ENCODE data around the gene LRRIQ1. TPM values are rescaled to one million over a fixed set of nuclear protein-coding genes. Genes with fewer than 3 reads are reported as not detected.

LRRIQ1 gene
- total RNA-seq, 1 donor = 1.5 TPM

- H3K4me3 ChIP-seq (ENCODE audit: low read depth, low read length) = no peak overlapping the region
- no peak for DNase-seq (ENCODE audit: low read depth)
- no peak for TF ChIP-seq CTCF (IDR thresholded peaks at IDR 0.05; ENCODE audit: insufficient read depth, low read length)
Observed at GRCh38 chr12:85041395-85041794, 5.2 kb downstream of the LRRIQ1 start.

GRCh38 chr12:85043829-85044228 is 7.7 kb downstream of the LRRIQ1 start:
- H3K4me3 ChIP-seq (ENCODE audit: low read depth, low read length) = no peak overlapping the region
- DNase-seq (ENCODE audit: low read depth) = no peak
- no peak for TF ChIP-seq CTCF (IDR thresholded peaks at IDR 0.05; ENCODE audit: insufficient read depth, low read length)

GRCh38 chr12:85057370-85057963 is 21.3 kb downstream of the LRRIQ1 start:
- peak; percentile 68 for DNase-seq (ENCODE audit: low read depth)
- H3K4me3 ChIP-seq (ENCODE audit: low read depth, low read length) = no peak overlapping the region
- peak; percentile 81 for TF ChIP-seq CTCF (IDR thresholded peaks at IDR 0.05; ENCODE audit: insufficient read depth, low read length)

GRCh38 chr12:85058339-85058738 is 22.2 kb downstream of the LRRIQ1 start:
- H3K4me3 ChIP-seq (ENCODE audit: low read depth, low read length) = no peak overlapping the region
- no peak for TF ChIP-seq CTCF (IDR thresholded peaks at IDR 0.05; ENCODE audit: insufficient read depth, low read length)
- no peak for DNase-seq (ENCODE audit: low read depth)

- no peak for DNase-seq (ENCODE audit: low read depth)
- no peak overlapping the region for H3K4me3 ChIP-seq (ENCODE audit: low read depth, low read length)
- no peak for TF ChIP-seq CTCF (IDR thresholded peaks at IDR 0.05; ENCODE audit: insufficient read depth, low read length)
Observed at GRCh38 chr12:85059594-85059993, 23.4 kb downstream of the LRRIQ1 start.

GRCh38 chr12:85060916-85061315 is 24.8 kb downstream of the LRRIQ1 start:
- no peak for DNase-seq (ENCODE audit: low read depth)
- H3K4me3 ChIP-seq (ENCODE audit: low read depth, low read length) = no peak overlapping the region
- no peak for TF ChIP-seq CTCF (IDR thresholded peaks at IDR 0.05; ENCODE audit: insufficient read depth, low read length)

Data from fibroblast of the aortic adventitia (primary cell).